Choroid plexus epithelial cell (primary cell): ENCODE measurements around the gene RPA3.
"Not testable (repeated sequence)": the region's sequence is repeated elsewhere in the genome, so short reads cannot be mapped to it uniquely, and the experiment has no call there.

Source experiments
- DNase-seq: peaks from one replicate; pipeline ENCODE4 v3.0.0-alpha.2; 2010; ENCODE audit warnings: low read depth
- H3K4me3 ChIP-seq: 2 replicates; pipeline ENCODE4 v1.5.1; 2011; ENCODE audit warnings: low read depth, mild to moderate bottlenecking, control low read depth, low read length, moderate library complexity
- CTCF ChIP-seq: conservative IDR thresholded peaks from 2 replicates; pipeline ENCODE4 v1.5.1; 2011; ENCODE audit warnings: low read depth, mild to moderate bottlenecking, control low read depth, inconsistent platforms, low read length, moderate library complexity

The RPA3 gene

GRCh38 chr7:7686811-7687508 is 31.4 kb downstream of the RPA3 start:
- no peak for TF ChIP-seq CTCF
- peak; percentile 42 for DNase-seq
- H3K4me3 ChIP-seq = no peak overlapping the region

GRCh38 chr7:7682861-7683260 is 35.5 kb downstream of the RPA3 start:
- no peak for TF ChIP-seq CTCF
- H3K4me3 ChIP-seq = no peak overlapping the region
- no peak for DNase-seq

- H3K4me3 ChIP-seq = no peak overlapping the region
- TF ChIP-seq CTCF = no peak
- no peak for DNase-seq
These were observed 36.5 kb downstream of the RPA3 start for GRCh38 chr7:7681936-7682329.

GRCh38 chr7:7681191-7681935 is 37.0 kb downstream of the RPA3 start:
- no peak overlapping the region for H3K4me3 ChIP-seq
- peak; percentile 59 for TF ChIP-seq CTCF
- DNase-seq = peak; percentile 85

- not testable (repeated sequence) for H3K4me3 ChIP-seq, DNase-seq
These were observed 38.8 kb downstream of the RPA3 start for GRCh38 chr7:7679640-7680039.

GRCh38 chr7:7675686-7676085 is 42.7 kb downstream of the RPA3 start:
- no peak overlapping the region for H3K4me3 ChIP-seq
- DNase-seq = no peak
- TF ChIP-seq CTCF = no peak

GRCh38 chr7:7673240-7673550 is 45.2 kb downstream of the RPA3 start:
- no peak for DNase-seq
- no peak for TF ChIP-seq CTCF
- H3K4me3 ChIP-seq = no peak overlapping the region
